Upper lobe of right lung (tissue), 1 donor: ENCODE measurements around the gene CALCOCO1. TPM values are rescaled to one million over a fixed set of nuclear protein-coding genes. Genes with fewer than 3 reads are reported as not detected.

Experiments
- ATAC-seq: fragments of 200-7000 bp; cut with Tn5 transposase; one replicate; pipeline ENCODE4 v1.9.1; 2020; ENCODE audit warnings: mild to moderate bottlenecking, moderate library complexity
- DNase-seq: peaks from one replicate; pipeline ENCODE4 v3.0.0-alpha.2; 2020
- H3K27ac ChIP-seq: fragments of 200-600 bp; one replicate; pipeline ENCODE4 v1.8.0; 2022
- H3K27me3 ChIP-seq: fragments of 200-600 bp; one replicate; pipeline ENCODE4 v1.8.0; 2022; ENCODE audit warnings: mild to moderate bottlenecking
- H3K36me3 ChIP-seq: fragments of 200-600 bp; one replicate; pipeline ENCODE4 v1.8.0; 2022
- H3K4me1 ChIP-seq: fragments of 200-600 bp; one replicate; pipeline ENCODE4 v1.8.0; 2022
- H3K4me3 ChIP-seq: fragments of 200-600 bp; one replicate; pipeline ENCODE4 v1.8.0; 2022; ENCODE audit warnings: mild to moderate bottlenecking
- H3K9me3 ChIP-seq: fragments of 200-600 bp; one replicate; pipeline ENCODE4 v1.8.0; 2022
- CTCF ChIP-seq: fragments of 200-600 bp; IDR thresholded peaks from one replicate; pipeline ENCODE4 v1.8.0; 2022; ENCODE audit warnings: antibody characterized with exemption
- intact Hi-C: fragments of 100-400 bp; cut with DNase I; formaldehyde crosslinking; loops from one replicate; pipeline ENCODE4 v1.11.0; 2022
- total RNA-seq: library from RNA; stranded (reverse); fragmentation: NEBNext Ultra II Directional; extraction: Animal tissue kit (Norgen Biotek cat#: 25700); gene quantifications from one replicate; pipeline ENCODE4 v1.2.1, GENCODE V29; 2021
- donor health status: DM: no; HTN: yes; CAD: no; lungs with severe emphysema.

CALCOCO1 gene
- total RNA-seq, 1 donor from 2014 or later, result 191 TPM

GRCh38 chr12:53710091-53710490, 17.2 kb downstream of the CALCOCO1 start:
- Histone ChIP-seq H3K27me3 (peaks cover 5% of the 10 kb centered on the region), H3K9me3 (no peaks in the 10 kb centered on the region), H3K27ac (no peak overlapping the region), H3K4me3 (no peak overlapping the region), H3K36me3 (peaks cover 36% of the 10 kb centered on the region), H3K4me1 (no peaks in the 10 kb centered on the region)
- no peak for DNase-seq
- intact Hi-C loops, result no loop called here
- ATAC-seq, result no peak
- TF ChIP-seq CTCF, result no peak

- no peak overlapping the region for H3K27ac ChIP-seq
- no peak overlapping the region for H3K4me3 ChIP-seq
- H3K9me3 ChIP-seq, result no peaks in the 10 kb centered on the region
- no peak for DNase-seq
- no peak for TF ChIP-seq CTCF
- H3K4me1 ChIP-seq, result no peaks in the 10 kb centered on the region
- intact Hi-C loops, result no loop called here
- H3K36me3 ChIP-seq, result peaks cover 31% of the 10 kb centered on the region
- ATAC-seq, result peak; percentile 13
- H3K27me3 ChIP-seq, result peaks cover 7% of the 10 kb centered on the region
Measured at GRCh38 chr12:53709671-53710070, 17.6 kb downstream of the CALCOCO1 start.

GRCh38 chr12:53706080-53706479, 21.2 kb downstream of the CALCOCO1 start:
- no peak for ATAC-seq
- Histone ChIP-seq H3K4me1 (no peaks in the 10 kb centered on the region), H3K9me3 (no peaks in the 10 kb centered on the region), H3K27ac (no peak overlapping the region), H3K27me3 (peaks cover 32% of the 10 kb centered on the region), H3K4me3 (no peak overlapping the region), H3K36me3 (no peaks in the 10 kb centered on the region)
- TF ChIP-seq CTCF, result no peak
- no peak for DNase-seq
- intact Hi-C loops, result no loop called here

GRCh38 chr12:53703756-53704155, 23.5 kb downstream of the CALCOCO1 start:
- H3K27ac ChIP-seq, result no peak overlapping the region
- no peaks in the 10 kb centered on the region for H3K36me3 ChIP-seq
- ATAC-seq (no peak), DNase-seq (no peak)
- H3K4me1 ChIP-seq, result no peaks in the 10 kb centered on the region
- TF ChIP-seq CTCF, result no peak
- H3K27me3 ChIP-seq, result peaks cover 53% of the 10 kb centered on the region
- H3K4me3 ChIP-seq, result no peak overlapping the region
- H3K9me3 ChIP-seq, result no peaks in the 10 kb centered on the region
- intact Hi-C loops, result loop anchor here (5.0 kb wide), 1 partner anchor 44 kb away; no protein-coding TSS in a partner anchor

- peak; percentile 93 for TF ChIP-seq CTCF
- intact Hi-C loops, result loop anchor here (5.0 kb wide), 1 partner anchor 46 kb away; no protein-coding TSS in a partner anchor
- ATAC-seq, result peak; percentile 96
- H3K27me3 ChIP-seq, result peaks cover 68% of the 10 kb centered on the region
- no peaks in the 10 kb centered on the region for H3K9me3 ChIP-seq
- H3K4me3 ChIP-seq, result no peak overlapping the region
- DNase-seq, result peak; percentile 91
- H3K36me3 ChIP-seq, result no peaks in the 10 kb centered on the region
- no peak overlapping the region for H3K27ac ChIP-seq
- H3K4me1 ChIP-seq, result peaks cover 3% of the 10 kb centered on the region
Measured at GRCh38 chr12:53701518-53702264, 25.6 kb downstream of the CALCOCO1 start.
